NCI-H2171 treated with DMSO at 0.1 percent for 48 hours (cell line): ENCODE measurements around the gene GNA14.
A peak's percentile ranks its signal among the peaks of the same experiment; 100 is the strongest.
"Not testable (repeated sequence)": the region's sequence is repeated elsewhere in the genome, so short reads cannot be mapped to it uniquely, and the experiment has no call there.

ENCODE experiments used
- DNase-seq: peaks from one replicate; lab custom pipeline; 2025; lab: John Stamatoyannopoulos, UW

GNA14 gene

GRCh38 chr9:77643871-77644270 lies 4.3 kb downstream of the GNA14 start:
- no peak for DNase-seq

- peak; percentile 45 for DNase-seq
Measured at GRCh38 chr9:77640741-77641580, 7.2 kb downstream of the GNA14 start.

- peak; percentile 45 for DNase-seq
Measured at GRCh38 chr9:77632652-77633051, 15.5 kb downstream of the GNA14 start.

GRCh38 chr9:77628864-77629263 lies 19.3 kb downstream of the GNA14 start:
- DNase-seq: not testable (repeated sequence)

GRCh38 chr9:77616191-77616590 lies 31.9 kb downstream of the GNA14 start:
- DNase-seq: peak; percentile 29

GRCh38 chr9:77614645-77615044 lies 33.5 kb downstream of the GNA14 start:
- DNase-seq: no peak

- no peak for DNase-seq
Measured at GRCh38 chr9:77606526-77606925, 41.6 kb downstream of the GNA14 start.

- DNase-seq: no peak
Measured at GRCh38 chr9:77605449-77606220, 42.5 kb downstream of the GNA14 start.

- no peak for DNase-seq
Measured at GRCh38 chr9:77604316-77604715, 43.8 kb downstream of the GNA14 start.

GRCh38 chr9:77602852-77603251 lies 45.3 kb downstream of the GNA14 start:
- no peak for DNase-seq

GRCh38 chr9:77601476-77602099 lies 46.5 kb downstream of the GNA14 start:
- peak; percentile 21 for DNase-seq

GRCh38 chr9:77600810-77601209 lies 47.3 kb downstream of the GNA14 start:
- no peak for DNase-seq

GRCh38 chr9:77599492-77599891 lies 48.6 kb downstream of the GNA14 start:
- DNase-seq: no peak

GRCh38 chr9:77598991-77599390 lies 49.1 kb downstream of the GNA14 start:
- DNase-seq: no peak

- peak; percentile 84 for DNase-seq
Measured at GRCh38 chr9:77598524-77598923, 49.6 kb downstream of the GNA14 start.

GRCh38 chr9:77597057-77597456 lies 51.1 kb downstream of the GNA14 start:
- no peak for DNase-seq

GRCh38 chr9:77595426-77596095 lies 52.6 kb downstream of the GNA14 start:
- peak; percentile 65 for DNase-seq

- no peak for DNase-seq
Measured at GRCh38 chr9:77594963-77595362, 53.2 kb downstream of the GNA14 start.

GRCh38 chr9:77593528-77593927 lies 54.6 kb downstream of the GNA14 start:
- DNase-seq: no peak

- DNase-seq: no peak
Measured at GRCh38 chr9:77592476-77592875, 55.6 kb downstream of the GNA14 start.

- no peak for DNase-seq
Measured at GRCh38 chr9:77589046-77589795, 58.9 kb downstream of the GNA14 start.
